Measurements from ENCODE around the gene SNRPD1. TPM values are rescaled to one million over a fixed set of nuclear protein-coding genes. Genes with fewer than 3 reads are reported as not detected.

The SNRPD1 gene
- total and polyA plus RNA-seq, 2 experiments from 2014 or later, result 35.7 to 700 TPM

- Mint-ChIP-seq H3K36me3 (ENCODE audit: low read depth) (peaks cover 16% of the 10 kb centered on the region; the same call in 2 of the 3 replicates), H3K9me3 (no peaks in the 10 kb centered on the region), H3K27ac (0 out of 2 replicates have a peak overlapping the region, but pooled peaks have one; percentile 27), H3K27me3 (ENCODE audit: insufficient read depth, low read depth, poor library complexity) (peaks cover 4% of the 10 kb centered on the region), H3K4me1 (no peaks in the 10 kb centered on the region), H3K4me3 (no peak overlapping the region)
- DNase-seq (ENCODE audit: low spot score) (no peak), ATAC-seq (no peak)
- Histone ChIP-seq H3F3A (replicated peaks; ENCODE audit: low read depth) (no peaks in the 10 kb centered on the region), H2AFZ (no peak overlapping the region), H3K27ac (ENCODE audit: low read depth) (peak overlapping the region; percentile 56; the same call in 1 of the 2 replicates), H3K4me3 (no peak overlapping the region), H4K20me1 (replicated peaks; ENCODE audit: insufficient read depth) (peaks cover 27% of the 10 kb centered on the region), H3K79me2 (replicated peaks; ENCODE audit: insufficient read depth) (peaks cover 93% of the 10 kb centered on the region), H3K4me2 (no peak overlapping the region), H3K36me3 (ENCODE audit: insufficient read depth) (0 out of 2 replicates have a peak, but pooled peaks cover 3% of the 10 kb centered on the region), H3K27me3 (ENCODE audit: insufficient read depth) (no peaks in the 10 kb centered on the region), H3K4me1 (ENCODE audit: insufficient read depth) (no peaks in the 10 kb centered on the region), H3K9me2 (ENCODE audit: insufficient read depth) (no peaks in the 10 kb centered on the region)
- TF ChIP-seq ETS1 (IDR thresholded peaks at IDR 0.05), result no peak
- TF ChIP-seq NANOG (IDR thresholded peaks at IDR 0.05; ENCODE audit: borderline replicate concordance), result no peak
- TF ChIP-seq STAT1 (IDR thresholded peaks at IDR 0.05; ENCODE audit: unreplicated experiment), result no peak
- TF ChIP-seq JUNB (IDR thresholded peaks at IDR 0.05; ENCODE audit: unreplicated experiment), result no peak
- TF ChIP-seq EZH2 (IDR thresholded peaks at IDR 0.05; ENCODE audit: low read depth, unreplicated experiment), result no peak
- no peak for TF ChIP-seq ZNF331 (CRISPR knock-in tag; IDR thresholded peaks at IDR 0.05; ENCODE audit: low read depth)
- no peak for TF ChIP-seq CREB1 (CRISPR knock-in tag; IDR thresholded peaks at IDR 0.05; ENCODE audit: low read depth)
- no peak for TF ChIP-seq REST (IDR thresholded peaks at IDR 0.05; ENCODE audit: unreplicated experiment)
- no peak for TF ChIP-seq ZNF114 (CRISPR knock-in tag; IDR thresholded peaks at IDR 0.05)
- no peak for TF ChIP-seq POLR2AphosphoS5 (IDR thresholded peaks at IDR 0.05; ENCODE audit: low read depth)
- no peak for TF ChIP-seq CTCF (conservative IDR thresholded peaks at IDR 0.05; ENCODE audit: low read depth in 2 of 2)
- no peak for TF ChIP-seq ZNF462 (CRISPR knock-in tag; IDR thresholded peaks at IDR 0.05)
- TF ChIP-seq EZH2phosphoT487 (IDR thresholded peaks at IDR 0.05; ENCODE audit: unreplicated experiment), result no peak
These were observed 27.7 kb upstream of the SNRPD1 start for GRCh38 chr18:21584391-21584790.

Measured in GM23338 (cell line).